ENCODE measurements around the gene EPB41L1. TPM values are rescaled to one million over a fixed set of nuclear protein-coding genes. Genes with fewer than 3 reads are reported as not detected.
A peak's percentile ranks its signal among the peaks of the same experiment; 100 is the strongest.

Gene EPB41L1
- total RNA-seq, 1 experiment from 2014 or later, result 6.0 TPM

GRCh38 chr20:36234771-36235320 lies 80.3 kb downstream of the EPB41L1 start:
- no peak for DNase-seq (ENCODE audit: low read depth, low spot score)
- in situ Hi-C loops (cut with HindIII; ENCODE audit: low pct_unique_long_range_greater_than_20kb, low sequenced_read_pairs), result no loop called here

- in situ Hi-C loops (cut with HindIII; ENCODE audit: low pct_unique_long_range_greater_than_20kb, low sequenced_read_pairs), result no loop called here
- peak; percentile 82 for DNase-seq (ENCODE audit: low read depth, low spot score)
Measured at GRCh38 chr20:36235892-36236785, 81.6 kb downstream of the EPB41L1 start, which contains the start of gene AAR2. Gene AAR2 (plus strand): TSS chr20:36236478. CDS start chr20:36239869, 3,391 bp downstream.

GRCh38 chr20:36236786-36237121 lies 82.2 kb downstream of the EPB41L1 start:
- in situ Hi-C loops (cut with HindIII; ENCODE audit: low pct_unique_long_range_greater_than_20kb, low sequenced_read_pairs), result no loop called here
- DNase-seq (ENCODE audit: low read depth, low spot score), result no peak

GRCh38 chr20:36237477-36237876 lies 82.9 kb downstream of the EPB41L1 start:
- in situ Hi-C loops (cut with HindIII; ENCODE audit: low pct_unique_long_range_greater_than_20kb, low sequenced_read_pairs), result no loop called here
- no peak for DNase-seq (ENCODE audit: low read depth, low spot score)

GRCh38 chr20:36238153-36238552 lies 83.6 kb downstream of the EPB41L1 start:
- DNase-seq (ENCODE audit: low read depth, low spot score), result no peak
- in situ Hi-C loops (cut with HindIII; ENCODE audit: low pct_unique_long_range_greater_than_20kb, low sequenced_read_pairs), result no loop called here

GRCh38 chr20:36238760-36239159 lies 84.2 kb downstream of the EPB41L1 start:
- in situ Hi-C loops (cut with HindIII; ENCODE audit: low pct_unique_long_range_greater_than_20kb, low sequenced_read_pairs), result no loop called here

GRCh38 chr20:36240076-36240475 lies 85.5 kb downstream of the EPB41L1 start:
- in situ Hi-C loops (cut with HindIII; ENCODE audit: low pct_unique_long_range_greater_than_20kb, low sequenced_read_pairs), result no loop called here
- no peak for DNase-seq (ENCODE audit: low read depth, low spot score)

More at GRCh38 chr20:36238760-36239159, 84.2 kb downstream of the EPB41L1 start:
- DNase-seq (ENCODE audit: low read depth, low spot score), result no peak

- in situ Hi-C loops (cut with HindIII; ENCODE audit: low pct_unique_long_range_greater_than_20kb, low sequenced_read_pairs), result no loop called here
- no peak for DNase-seq (ENCODE audit: low read depth, low spot score)
Measured at GRCh38 chr20:36241678-36242077, 87.1 kb downstream of the EPB41L1 start.

GRCh38 chr20:36243726-36244125 lies 89.2 kb downstream of the EPB41L1 start:
- DNase-seq (ENCODE audit: low read depth, low spot score), result no peak
- in situ Hi-C loops (cut with HindIII; ENCODE audit: low pct_unique_long_range_greater_than_20kb, low sequenced_read_pairs), result no loop called here

- no peak for DNase-seq (ENCODE audit: low read depth, low spot score)
- in situ Hi-C loops (cut with HindIII; ENCODE audit: low pct_unique_long_range_greater_than_20kb, low sequenced_read_pairs), result no loop called here
Measured at GRCh38 chr20:36246401-36246800, 91.9 kb downstream of the EPB41L1 start.

- in situ Hi-C loops (cut with HindIII; ENCODE audit: low pct_unique_long_range_greater_than_20kb, low sequenced_read_pairs), result no loop called here
- peak; percentile 51 for DNase-seq (ENCODE audit: low read depth, low spot score)
Measured at GRCh38 chr20:36248836-36249235, 94.3 kb downstream of the EPB41L1 start.

GRCh38 chr20:36249450-36249849 lies 94.9 kb downstream of the EPB41L1 start:
- in situ Hi-C loops (cut with HindIII; ENCODE audit: low pct_unique_long_range_greater_than_20kb, low sequenced_read_pairs), result no loop called here
- no peak for DNase-seq (ENCODE audit: low read depth, low spot score)

GRCh38 chr20:36251426-36251825 lies 96.9 kb downstream of the EPB41L1 start:
- no peak for DNase-seq (ENCODE audit: low read depth, low spot score)
- in situ Hi-C loops (cut with HindIII; ENCODE audit: low pct_unique_long_range_greater_than_20kb, low sequenced_read_pairs), result no loop called here

GRCh38 chr20:36252511-36252910 lies 98.0 kb downstream of the EPB41L1 start:
- no peak for DNase-seq (ENCODE audit: low read depth, low spot score)
- in situ Hi-C loops (cut with HindIII; ENCODE audit: low pct_unique_long_range_greater_than_20kb, low sequenced_read_pairs), result no loop called here

GRCh38 chr20:36253036-36253435 lies 98.5 kb downstream of the EPB41L1 start:
- in situ Hi-C loops (cut with HindIII; ENCODE audit: low pct_unique_long_range_greater_than_20kb, low sequenced_read_pairs), result no loop called here
- no peak for DNase-seq (ENCODE audit: low read depth, low spot score)

GRCh38 chr20:36254076-36254475 lies 99.5 kb downstream of the EPB41L1 start:
- no peak for DNase-seq (ENCODE audit: low read depth, low spot score)
- in situ Hi-C loops (cut with HindIII; ENCODE audit: low pct_unique_long_range_greater_than_20kb, low sequenced_read_pairs), result no loop called here

GRCh38 chr20:36255445-36255844 lies 100.9 kb downstream of the EPB41L1 start:
- in situ Hi-C loops (cut with HindIII; ENCODE audit: low pct_unique_long_range_greater_than_20kb, low sequenced_read_pairs), result no loop called here
- no peak for DNase-seq (ENCODE audit: low read depth, low spot score)

GRCh38 chr20:36259177-36260061 lies 104.9 kb downstream of the EPB41L1 start:
- DNase-seq (ENCODE audit: low read depth, low spot score), result no peak
- in situ Hi-C loops (cut with HindIII; ENCODE audit: low pct_unique_long_range_greater_than_20kb, low sequenced_read_pairs), result no loop called here
